Measurements from ENCODE around the gene CPNE2. TPM values are rescaled to one million over a fixed set of nuclear protein-coding genes. Genes with fewer than 3 reads are reported as not detected.

Gene CPNE2
- total RNA-seq, 1 donor from 2014 or later = 8.3 TPM

GRCh38 chr16:57172721-57173290 is 80.4 kb downstream of the CPNE2 start:
- Mint-ChIP-seq H3K27me3 (no peaks in the 10 kb centered on the region), H3K27ac (no peak overlapping the region), H3K9me3 (no peaks in the 10 kb centered on the region), H3K4me3 (no peak overlapping the region), H3K36me3 (ENCODE audit: low read depth) (peaks cover 60% of the 10 kb centered on the region), H3K4me1 (peaks cover 2% of the 10 kb centered on the region)
- no peak for TF ChIP-seq CTCF (IDR thresholded peaks at IDR 0.05)
- no peak for ATAC-seq (ENCODE audit: low read depth)
- DNase-seq = no peak
- POLR2A ChIA-PET = no interaction called here
- CTCF ChIA-PET = no interaction called here
- intact Hi-C loops (cut with micrococcal nuclease) = no loop called here

- POLR2A ChIA-PET = interaction anchor here (2.1 kb wide), 1 partner anchor 10 kb away, joined by 10 read pairs; the partner anchor contains the start of genes PSME3IP1 and RSPRY1
- DNase-seq (no peak), ATAC-seq (ENCODE audit: low read depth) (no peak)
- no peaks in the 10 kb centered on the region for H3K4me1 Mint-ChIP-seq
- intact Hi-C loops (cut with micrococcal nuclease) = no loop called here
- H3K4me3 Mint-ChIP-seq = no peak overlapping the region
- CTCF ChIA-PET = interaction anchor here (1.2 kb wide), 1 partner anchor 83 kb away, joined by 3 read pairs; the partner anchor contains the start of gene CPNE2
- no peak for TF ChIP-seq CTCF (IDR thresholded peaks at IDR 0.05)
- H3K9me3 Mint-ChIP-seq = no peaks in the 10 kb centered on the region
- no peaks in the 10 kb centered on the region for H3K27me3 Mint-ChIP-seq
- peaks cover 42% of the 10 kb centered on the region for H3K36me3 Mint-ChIP-seq (ENCODE audit: low read depth)
- no peak overlapping the region for H3K27ac Mint-ChIP-seq
Measured at GRCh38 chr16:57175896-57176295, 83.5 kb downstream of the CPNE2 start.

- H3K4me1 Mint-ChIP-seq = peaks cover 7% of the 10 kb centered on the region
- ChIA-PET CTCF (no interaction called here), POLR2A (no interaction called here)
- no peak for TF ChIP-seq CTCF (IDR thresholded peaks at IDR 0.05)
- no peak overlapping the region for H3K4me3 Mint-ChIP-seq
- intact Hi-C loops (cut with micrococcal nuclease) = no loop called here
- no peak for DNase-seq
- H3K36me3 Mint-ChIP-seq (ENCODE audit: low read depth) = peaks cover 20% of the 10 kb centered on the region
- no peak overlapping the region for H3K27ac Mint-ChIP-seq
- no peaks in the 10 kb centered on the region for H3K9me3 Mint-ChIP-seq
- no peaks in the 10 kb centered on the region for H3K27me3 Mint-ChIP-seq
- ATAC-seq (ENCODE audit: low read depth) = no peak
Measured at GRCh38 chr16:57178196-57178595, 85.8 kb downstream of the CPNE2 start.

GRCh38 chr16:57178793-57179212 is 86.4 kb downstream of the CPNE2 start:
- intact Hi-C loops (cut with micrococcal nuclease) = no loop called here
- no peaks in the 10 kb centered on the region for H3K9me3 Mint-ChIP-seq
- ChIA-PET POLR2A (no interaction called here), CTCF (no interaction called here)
- TF ChIP-seq CTCF (IDR thresholded peaks at IDR 0.05) = no peak
- peaks cover 10% of the 10 kb centered on the region for H3K4me1 Mint-ChIP-seq
- no peaks in the 10 kb centered on the region for H3K27me3 Mint-ChIP-seq
- H3K36me3 Mint-ChIP-seq (ENCODE audit: low read depth) = peaks cover 14% of the 10 kb centered on the region
- no peak for ATAC-seq (ENCODE audit: low read depth)
- H3K27ac Mint-ChIP-seq = no peak overlapping the region
- no peak overlapping the region for H3K4me3 Mint-ChIP-seq
- no peak for DNase-seq

- TF ChIP-seq CTCF (IDR thresholded peaks at IDR 0.05) = no peak
- Mint-ChIP-seq H3K27me3 (no peaks in the 10 kb centered on the region), H3K36me3 (ENCODE audit: low read depth) (peaks cover 13% of the 10 kb centered on the region), H3K4me1 (peaks cover 15% of the 10 kb centered on the region), H3K27ac (no peak overlapping the region), H3K4me3 (no peak overlapping the region), H3K9me3 (no peaks in the 10 kb centered on the region)
- intact Hi-C loops (cut with micrococcal nuclease) = no loop called here
- no peak for ATAC-seq (ENCODE audit: low read depth)
- ChIA-PET POLR2A (no interaction called here), CTCF (no interaction called here)
- no peak for DNase-seq
Measured at GRCh38 chr16:57179215-57179828, 86.9 kb downstream of the CPNE2 start.
